ENCODE measurements around the gene OR8J1.
"Not testable (repeated sequence)": the region's sequence is repeated elsewhere in the genome, so short reads cannot be mapped to it uniquely, and the experiment has no call there.

Gene OR8J1

DNA sequence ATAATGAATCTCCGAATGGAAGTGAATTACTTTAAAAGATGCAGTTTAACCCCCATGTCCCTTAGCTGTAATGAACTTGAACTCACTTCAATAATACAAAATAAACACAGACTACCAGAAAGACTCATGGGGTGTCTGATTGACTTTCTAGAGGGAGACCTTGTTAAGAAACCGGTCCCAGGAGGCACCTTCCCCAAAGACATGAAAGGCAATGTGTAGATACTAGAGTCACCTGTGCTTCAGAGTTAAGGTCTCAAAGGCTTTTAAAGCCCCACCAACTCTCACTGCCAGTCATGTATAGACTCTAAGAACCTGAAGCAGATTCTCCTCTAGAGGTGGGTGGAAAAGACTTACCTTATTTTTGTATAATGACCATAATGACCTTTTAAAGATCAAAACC lies at the start of gene OR8J1:
Gene OR8J1, plus strand, starts transcription at position 301 of the 400 bp plus-strand sequence. CDS start 5,956 bp downstream, outside the sequence.
- no peak for ATAC-seq (replicated peaks; ENCODE audit: extremely low read depth, poor library complexity, severe bottlenecking)
- Mint-ChIP-seq H3K4me1 (no peaks in the 10 kb centered on the region), H3K4me3 (no peak within 1 kb of the TSS)

GRCh38 chr11:56307836-56308235 lies 46.3 kb upstream of the OR8J1 start:
- peaks cover 43% of the 10 kb centered on the region for H3K9me3 Mint-ChIP-seq

More for the DNA sequence above, at the start of gene OR8J1:
- no peak for DNase-seq (ENCODE audit: low spot score in 2 of 2)
- Mint-ChIP-seq H3K27ac (ENCODE audit: low read depth) (no peak within 1 kb of the TSS), H3K9me3 (peaks cover 23% of the 10 kb centered on the region), H3K27me3 (no peaks in the 10 kb centered on the region), H3K36me3 (ENCODE audit: insufficient read depth) (no peaks in the 10 kb centered on the region)

GRCh38 chr11:56314844-56315243 lies 39.2 kb upstream of the OR8J1 start, which contains the start of gene OR8K3:
Gene OR8K3 (plus strand): TSS chr11:56315144. CDS start chr11:56318307, 3,163 bp downstream.
- ATAC-seq (replicated peaks; ENCODE audit: extremely low read depth, poor library complexity, severe bottlenecking) = no peak
- Mint-ChIP-seq H3K4me1 (no peaks in the 10 kb centered on the region), H3K27ac (ENCODE audit: low read depth) (no peak within 1 kb of the TSS), H3K36me3 (ENCODE audit: insufficient read depth) (no peaks in the 10 kb centered on the region), H3K4me3 (no peak within 1 kb of the TSS), H3K9me3 (peaks cover 25% of the 10 kb centered on the region), H3K27me3 (no peaks in the 10 kb centered on the region)
- DNase-seq (ENCODE audit: low spot score in 2 of 2) = no peak

More at GRCh38 chr11:56307836-56308235, 46.3 kb upstream of the OR8J1 start:
- ATAC-seq (replicated peaks; ENCODE audit: extremely low read depth, poor library complexity, severe bottlenecking) (no peak), DNase-seq (ENCODE audit: low spot score in 2 of 2) (no peak)
- H3K27ac Mint-ChIP-seq (ENCODE audit: low read depth) = no peak overlapping the region
- no peaks in the 10 kb centered on the region for H3K4me1 Mint-ChIP-seq
- H3K27me3 Mint-ChIP-seq = no peaks in the 10 kb centered on the region
- peaks cover 1% of the 10 kb centered on the region for H3K36me3 Mint-ChIP-seq (ENCODE audit: insufficient read depth)
- no peak overlapping the region for H3K4me3 Mint-ChIP-seq

DNA sequence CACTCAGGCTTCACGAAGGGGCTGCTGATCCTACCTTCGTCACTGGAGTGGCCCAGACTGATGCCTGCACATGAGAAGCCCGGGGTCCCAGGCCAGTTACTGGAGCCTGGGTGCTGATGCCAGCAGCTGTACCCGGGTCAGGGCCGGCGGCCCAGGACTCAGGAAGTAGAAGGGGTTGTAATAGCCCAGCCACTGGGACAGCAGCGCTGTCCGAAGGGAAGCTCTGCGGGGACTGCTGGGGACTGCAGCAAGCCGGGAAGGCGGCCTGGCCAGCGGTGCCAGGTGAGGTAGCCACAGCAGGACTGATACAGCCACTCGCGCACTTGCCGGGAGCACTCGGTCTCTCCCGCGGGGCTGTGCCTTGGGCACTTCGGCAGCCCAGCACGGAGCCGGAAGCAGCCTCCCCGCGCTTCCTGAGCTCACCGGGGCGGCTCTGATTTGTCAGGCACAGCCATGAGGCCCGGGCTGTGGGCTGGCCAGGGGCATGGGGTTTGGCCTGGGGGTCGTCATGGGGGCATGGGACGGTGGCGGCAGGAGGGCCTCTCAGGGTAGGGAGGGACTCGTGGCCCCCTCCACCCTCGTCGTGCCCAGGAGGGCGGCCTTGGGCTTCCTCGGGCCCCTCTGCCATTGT lies 22.1 kb upstream of the OR8J1 start:
- DNase-seq (ENCODE audit: low spot score in 2 of 2) (no peak), ATAC-seq (replicated peaks; ENCODE audit: extremely low read depth, poor library complexity, severe bottlenecking) (no peak)
- Mint-ChIP-seq H3K36me3 (ENCODE audit: insufficient read depth) (no peaks in the 10 kb centered on the region), H3K27me3 (no peaks in the 10 kb centered on the region), H3K27ac (ENCODE audit: low read depth) (no peak overlapping the region), H3K4me3 (no peak overlapping the region), H3K4me1 (no peaks in the 10 kb centered on the region), H3K9me3 (peaks cover 9% of the 10 kb centered on the region)

- Mint-ChIP-seq H3K4me1 (no peaks in the 10 kb centered on the region), H3K27me3 (no peaks in the 10 kb centered on the region)
Observed at GRCh38 chr11:56333156-56333555, 20.9 kb upstream of the OR8J1 start.

DNA sequence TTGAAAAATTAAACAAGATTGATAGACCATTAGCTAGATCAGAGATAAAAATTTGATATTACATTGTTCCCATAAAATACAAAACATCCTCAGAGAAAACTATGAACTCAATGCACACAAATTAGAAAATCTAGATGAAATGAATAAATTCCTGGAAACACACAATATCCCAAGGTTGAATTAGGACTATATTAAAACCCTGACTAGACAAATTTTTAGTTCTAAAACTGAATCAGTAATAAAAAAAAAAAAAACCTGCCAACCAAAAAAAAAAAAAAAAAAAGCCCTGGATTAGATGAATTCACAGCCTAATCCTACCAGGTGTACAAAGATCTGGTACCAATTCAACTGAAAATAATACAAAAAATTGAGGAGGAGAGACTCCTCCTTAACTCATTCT lies 13.8 kb upstream of the OR8J1 start:
- ATAC-seq (replicated peaks; ENCODE audit: extremely low read depth, poor library complexity, severe bottlenecking) (no peak), DNase-seq (ENCODE audit: low spot score in 2 of 2) (no peak)
- Mint-ChIP-seq H3K9me3 (peaks cover 21% of the 10 kb centered on the region), H3K36me3 (ENCODE audit: insufficient read depth) (no peaks in the 10 kb centered on the region), H3K27me3 (no peaks in the 10 kb centered on the region), H3K4me1 (no peaks in the 10 kb centered on the region), H3K27ac (ENCODE audit: low read depth) (no peak overlapping the region), H3K4me3 (no peak overlapping the region)

More at GRCh38 chr11:56333156-56333555, 20.9 kb upstream of the OR8J1 start:
- no peak overlapping the region for H3K4me3 Mint-ChIP-seq
- no peak for ATAC-seq (replicated peaks; ENCODE audit: extremely low read depth, poor library complexity, severe bottlenecking)
- H3K36me3 Mint-ChIP-seq (ENCODE audit: insufficient read depth) = no peaks in the 10 kb centered on the region
- DNase-seq (ENCODE audit: low spot score in 2 of 2) = no peak
- no peak overlapping the region for H3K27ac Mint-ChIP-seq (ENCODE audit: low read depth)
- H3K9me3 Mint-ChIP-seq = peaks cover 13% of the 10 kb centered on the region

- ATAC-seq (replicated peaks; ENCODE audit: extremely low read depth, poor library complexity, severe bottlenecking) = no peak
Observed at GRCh38 chr11:56345739-56346138, 8.4 kb upstream of the OR8J1 start, which contains the start of gene OR8K1. Gene OR8K1 (plus strand): TSS chr11:56346039. CDS start chr11:56346039, 0 bp downstream.

DNA sequence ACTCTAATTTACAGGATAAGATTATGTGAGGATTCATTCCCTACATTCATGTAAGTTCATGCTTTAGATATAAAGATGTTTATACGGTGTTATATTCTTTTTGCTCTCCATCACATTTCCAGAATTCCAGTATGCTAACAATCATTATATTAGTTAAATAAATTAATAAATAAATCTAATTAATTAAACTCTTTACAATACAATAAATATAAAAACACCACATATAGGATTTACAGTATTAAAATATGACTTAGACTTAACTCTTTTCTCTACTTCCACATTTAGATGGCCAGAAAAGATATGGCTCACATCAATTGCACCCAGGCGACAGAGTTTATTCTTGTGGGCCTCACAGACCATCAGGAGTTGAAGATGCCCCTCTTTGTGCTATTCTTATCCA lies 21.2 kb downstream of the OR8J1 start, which contains the start of gene OR8U1:
Gene OR8U1, plus strand, starts transcription at position 301 of the 400 bp plus-strand sequence. Its CDS starts 0 bp downstream, at position 301.
- ATAC-seq (replicated peaks; ENCODE audit: extremely low read depth, poor library complexity, severe bottlenecking) = no peak
- Mint-ChIP-seq H3K27ac (ENCODE audit: low read depth) (no peak within 1 kb of the TSS), H3K27me3 (no peaks in the 10 kb centered on the region), H3K9me3 (peaks cover 37% of the 10 kb centered on the region), H3K4me1 (no peaks in the 10 kb centered on the region), H3K36me3 (ENCODE audit: insufficient read depth) (no peaks in the 10 kb centered on the region), H3K4me3 (no peak within 1 kb of the TSS)
- no peak for DNase-seq (ENCODE audit: low spot score in 2 of 2)

More at GRCh38 chr11:56345739-56346138, 8.4 kb upstream of the OR8J1 start, which contains the start of gene OR8K1:
- Mint-ChIP-seq H3K27ac (ENCODE audit: low read depth) (no peak within 1 kb of the TSS), H3K9me3 (peaks cover 27% of the 10 kb centered on the region), H3K36me3 (ENCODE audit: insufficient read depth) (peaks cover 2% of the 10 kb centered on the region), H3K27me3 (no peaks in the 10 kb centered on the region), H3K4me1 (no peaks in the 10 kb centered on the region), H3K4me3 (no peak within 1 kb of the TSS)
- DNase-seq (ENCODE audit: low spot score in 2 of 2) = no peak

DNA sequence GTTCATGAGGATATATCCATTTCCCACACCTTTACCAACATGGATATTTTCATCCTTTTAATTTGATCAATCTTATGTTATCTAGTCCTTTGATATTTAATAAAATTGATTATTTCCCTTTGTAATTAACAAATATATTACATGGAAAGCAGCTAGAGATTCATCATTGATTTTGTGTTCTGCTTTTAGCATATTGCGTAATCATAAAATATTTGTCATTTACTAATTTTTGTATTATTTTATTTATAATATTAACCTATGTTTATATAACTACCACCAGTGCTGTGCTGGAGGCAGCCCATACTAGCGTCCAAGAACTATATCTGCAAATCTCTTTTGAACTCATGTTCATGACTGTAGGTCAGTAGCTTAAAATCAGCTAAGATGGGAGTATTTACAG lies 26.0 kb downstream of the OR8J1 start:
- H3K4me1 Mint-ChIP-seq = no peaks in the 10 kb centered on the region
- H3K36me3 Mint-ChIP-seq (ENCODE audit: insufficient read depth) = no peaks in the 10 kb centered on the region
- H3K27me3 Mint-ChIP-seq = no peaks in the 10 kb centered on the region

GRCh38 chr11:56394381-56394780 lies 40.3 kb downstream of the OR8J1 start:
- Mint-ChIP-seq H3K9me3 (peaks cover 19% of the 10 kb centered on the region), H3K4me1 (no peaks in the 10 kb centered on the region), H3K27ac (ENCODE audit: low read depth) (no peak overlapping the region), H3K36me3 (ENCODE audit: insufficient read depth) (no peaks in the 10 kb centered on the region), H3K27me3 (no peaks in the 10 kb centered on the region), H3K4me3 (no peak overlapping the region)
- no peak for ATAC-seq (replicated peaks; ENCODE audit: extremely low read depth, poor library complexity, severe bottlenecking)
- DNase-seq (ENCODE audit: low spot score in 2 of 2) = no peak

More for the DNA sequence above, 26.0 kb downstream of the OR8J1 start:
- Mint-ChIP-seq H3K27ac (ENCODE audit: low read depth) (no peak overlapping the region), H3K9me3 (peaks cover 37% of the 10 kb centered on the region), H3K4me3 (no peak overlapping the region)
- ATAC-seq (replicated peaks; ENCODE audit: extremely low read depth, poor library complexity, severe bottlenecking) = no peak
- no peak for DNase-seq (ENCODE audit: low spot score in 2 of 2)

DNA sequence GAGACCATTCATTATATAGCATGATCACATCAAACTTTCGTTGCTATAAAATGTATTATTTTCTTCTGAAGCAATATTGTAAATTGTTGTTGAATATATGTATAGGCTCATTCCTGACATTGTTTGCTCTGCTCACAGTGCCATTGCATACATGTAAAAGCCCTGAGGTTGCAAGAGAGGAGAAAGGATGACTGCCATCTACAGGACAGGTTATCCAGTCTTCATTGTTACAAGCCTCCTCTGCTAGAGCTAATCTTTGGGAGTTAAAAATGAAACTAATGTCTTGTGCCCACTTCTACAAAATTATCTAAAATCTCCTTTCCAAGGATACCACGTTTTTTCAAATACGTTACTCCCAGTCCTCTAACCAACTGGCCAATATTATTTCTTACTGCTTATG lies 42.0 kb downstream of the OR8J1 start:
- H3K9me3 Mint-ChIP-seq = peaks cover 19% of the 10 kb centered on the region
- no peak for DNase-seq (ENCODE audit: low spot score in 2 of 2)
- no peaks in the 10 kb centered on the region for H3K36me3 Mint-ChIP-seq (ENCODE audit: insufficient read depth)
- no peak for ATAC-seq (replicated peaks; ENCODE audit: extremely low read depth, poor library complexity, severe bottlenecking)
- H3K27ac Mint-ChIP-seq (ENCODE audit: low read depth) = no peak overlapping the region
- no peak overlapping the region for H3K4me3 Mint-ChIP-seq
- H3K27me3 Mint-ChIP-seq = no peaks in the 10 kb centered on the region
- no peaks in the 10 kb centered on the region for H3K4me1 Mint-ChIP-seq

DNA sequence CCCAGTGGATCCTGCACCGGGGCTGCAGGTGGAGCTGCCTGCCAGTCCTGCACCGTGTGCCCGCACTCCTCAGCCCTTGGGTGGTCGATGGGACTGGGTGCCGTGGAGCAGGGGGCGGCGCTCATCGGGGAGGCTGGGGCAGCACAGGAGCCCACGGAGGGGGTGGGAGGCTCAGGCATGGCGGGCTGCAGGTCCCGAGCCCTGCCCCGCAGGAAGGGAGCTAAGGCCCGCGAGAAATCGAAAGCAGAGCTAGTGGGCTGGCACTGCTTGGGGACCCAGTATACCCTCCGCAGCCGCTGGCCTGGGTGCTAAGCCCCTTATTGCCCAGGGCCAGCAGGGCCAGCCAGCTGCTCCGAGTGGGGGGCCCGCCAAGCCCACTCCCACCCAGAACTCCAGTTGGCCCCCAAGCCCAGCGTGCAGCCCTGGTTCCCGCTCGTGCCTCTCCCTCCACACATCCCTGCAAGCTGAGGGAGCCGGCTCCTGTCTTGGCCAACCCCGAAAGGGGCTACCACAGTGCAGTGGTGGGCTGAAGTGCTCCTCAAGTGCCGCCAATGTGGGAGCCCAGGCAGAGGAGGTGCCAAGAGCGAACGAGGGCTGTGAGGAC lies 47.9 kb downstream of the OR8J1 start:
- not testable (repeated sequence) for H3K4me1 Mint-ChIP-seq; DNase-seq (ENCODE audit: low spot score in 2 of 2); H3K4me3 Mint-ChIP-seq; H3K27me3 Mint-ChIP-seq; ATAC-seq (replicated peaks; ENCODE audit: extremely low read depth, poor library complexity, severe bottlenecking); H3K36me3 Mint-ChIP-seq (ENCODE audit: insufficient read depth); H3K27ac Mint-ChIP-seq (ENCODE audit: low read depth)
- H3K9me3 Mint-ChIP-seq = peaks cover 15% of the 10 kb centered on the region

DNA sequence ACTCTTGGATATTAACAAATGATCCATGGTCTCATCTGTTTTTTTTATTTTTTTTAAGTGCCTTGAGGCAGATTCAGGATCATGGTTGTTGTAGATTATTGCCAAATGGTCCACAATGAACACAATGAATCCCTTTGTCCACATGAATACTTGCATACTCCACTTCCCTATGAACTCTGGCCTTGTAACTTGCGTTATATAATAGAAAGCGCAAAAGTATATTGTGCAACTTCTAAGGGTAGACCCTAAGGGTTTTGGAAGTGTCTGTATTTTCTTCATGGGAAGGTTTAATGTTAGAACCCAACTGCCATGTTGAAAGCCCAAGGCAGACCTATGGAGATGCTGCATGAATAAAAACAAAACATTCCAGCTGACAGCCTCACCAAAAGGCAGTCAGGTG lies 50.3 kb downstream of the OR8J1 start:
- H3K9me3 Mint-ChIP-seq = peaks cover 37% of the 10 kb centered on the region
- H3K4me1 Mint-ChIP-seq = no peaks in the 10 kb centered on the region
- no peaks in the 10 kb centered on the region for H3K36me3 Mint-ChIP-seq (ENCODE audit: insufficient read depth)
- no peak overlapping the region for H3K4me3 Mint-ChIP-seq
- ATAC-seq (replicated peaks; ENCODE audit: extremely low read depth, poor library complexity, severe bottlenecking) = no peak
- no peak overlapping the region for H3K27ac Mint-ChIP-seq (ENCODE audit: low read depth)
- no peak for DNase-seq (ENCODE audit: low spot score in 2 of 2)
- no peaks in the 10 kb centered on the region for H3K27me3 Mint-ChIP-seq
